A673 (cell line): Measurements from ENCODE around the gene DMD. TPM values are rescaled to one million over a fixed set of nuclear protein-coding genes. Genes with fewer than 3 reads are reported as not detected.

ENCODE experiments used
- BruUV-seq: library from RNA; stranded (reverse); fragments of 400-500 nt; replicated peaks from 2 replicates; lab custom pipeline; 2021; lab: Mats Ljungman, UMichigan
- CTCF ChIA-PET: fragments of 300-600 bp; sonication (Branson Sonifier 250); formaldehyde crosslinking; loops from one replicate; lab custom pipeline; 2022; ENCODE audit warnings: antibody characterized with exemption; lab: Charles Lee
- POLR2A ChIA-PET: fragments of 300-600 bp; sonication (Branson Sonifier 250); formaldehyde crosslinking; loops from one replicate; lab custom pipeline; 2022; ENCODE audit warnings: antibody characterized with exemption; ENCODE audit not compliant: low non-redundant PET; lab: Charles Lee
- DNase-seq: peaks from one replicate; pipeline ENCODE4 v3.0.0-alpha.2; 2015; ENCODE audit warnings: low spot score
- H3K27ac ChIP-seq: fragments of 200-600 bp; sonication (generic); 2 replicates; pipeline ENCODE4 v1.5.1; 2016; ENCODE audit warnings: mixed run types, low read depth, mild to moderate bottlenecking, mixed read lengths, antibody characterized with exemption, low read length; ENCODE audit not compliant: poor library complexity, severe bottlenecking
- H3K27me3 ChIP-seq: fragments of 200-600 bp; sonication (generic); replicated peaks from 2 replicates; pipeline ENCODE4 v1.6.1; 2017; ENCODE audit warnings: mixed run types, low read depth, mild to moderate bottlenecking, mixed read lengths, antibody characterized with exemption, low read length; ENCODE audit not compliant: insufficient read depth, poor library complexity
- H3K36me3 ChIP-seq: fragments of 200-600 bp; sonication (generic); 2 replicates; pipeline ENCODE4 v1.6.1; 2016; ENCODE audit warnings: mixed run types, mild to moderate bottlenecking, mixed read lengths, antibody characterized with exemption, low read length; ENCODE audit not compliant: insufficient read depth, poor library complexity, severe bottlenecking
- H3K4me1 ChIP-seq: fragments of 200-600 bp; sonication (generic); 2 replicates; pipeline ENCODE4 v1.6.1; 2017; ENCODE audit warnings: mixed run types, mild to moderate bottlenecking, mixed read lengths, antibody characterized with exemption, low read length; ENCODE audit not compliant: insufficient read depth, poor library complexity, severe bottlenecking
- H3K4me3 ChIP-seq: fragments of 200-600 bp; sonication (generic); 2 replicates; pipeline ENCODE4 v1.5.1; 2016; ENCODE audit warnings: low read depth, mixed run types, mild to moderate bottlenecking, mixed read lengths, low read length; ENCODE audit not compliant: poor library complexity, severe bottlenecking
- H3K9me3 ChIP-seq: fragments of 200-600 bp; sonication (generic); 2 replicates; pipeline ENCODE4 v1.6.1; 2016; ENCODE audit warnings: mixed run types, low read depth, mild to moderate bottlenecking, mixed read lengths, antibody characterized with exemption, low read length; ENCODE audit not compliant: poor library complexity, severe bottlenecking
- EZH2 ChIP-seq: fragments of 200-600 bp; sonication (generic); IDR thresholded peaks from 2 replicates; pipeline ENCODE4 v1.6.1; 2017; ENCODE audit warnings: borderline replicate concordance, low read depth, mild to moderate bottlenecking, mixed read lengths, antibody characterized with exemption, low read length; ENCODE audit not compliant: poor library complexity, severe bottlenecking
- intact Hi-C: fragments of 100-400 bp; cut with micrococcal nuclease; formaldehyde crosslinking; loops from one replicate; pipeline ENCODE4 v1.10.0; 2022; ENCODE audit not compliant: unreplicated experiment
- total RNA-seq: library from RNA; stranded (reverse); gene quantifications from 2 replicates; pipeline ENCODE4 v1.2.3, GENCODE V29; 2021
- TF ChIP-seq, protein P1 (sequence below): fragments of 300-800, 200-600 bp; sonication (generic); conservative IDR thresholded peaks from 2 replicates; pipeline ENCODE4 v1.5.1; 2017; ENCODE audit warnings: low read depth, mild to moderate bottlenecking, antibody characterized with exemption, low read length, moderate library complexity, mixed read lengths

The DMD gene
- total RNA-seq, 1 experiment from 2014 or later, result 5.4 TPM

DNA sequence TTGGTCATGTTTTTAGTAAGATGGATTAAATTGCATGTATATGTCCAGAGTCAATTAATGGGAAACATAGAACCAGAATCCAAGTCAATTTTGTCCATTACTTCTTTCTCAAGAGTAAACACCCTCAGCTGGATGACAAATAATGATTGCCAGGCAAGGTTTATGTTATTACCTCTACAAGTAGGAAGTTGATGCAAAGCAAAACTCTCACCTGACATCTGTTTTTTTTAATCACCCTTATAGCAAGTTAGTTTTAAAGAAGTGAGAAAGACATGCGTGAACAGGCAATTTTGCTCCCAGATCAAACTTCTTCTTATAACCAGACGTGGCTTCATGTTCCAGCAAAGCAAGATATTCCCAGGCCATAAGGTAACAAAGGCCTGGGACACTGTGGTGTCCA is 1791.0 kb downstream of the DMD start:
- no peak overlapping the region for H3K4me3 ChIP-seq
- CTCF ChIA-PET, result no interaction called here
- no peaks in the 10 kb centered on the region for H3K9me3 ChIP-seq
- BruUV-seq, result no TSS peak
- H3K27ac ChIP-seq, result no peak overlapping the region
- TF ChIP-seq EZH2, result no peak
- TF ChIP-seq, protein P1, sequence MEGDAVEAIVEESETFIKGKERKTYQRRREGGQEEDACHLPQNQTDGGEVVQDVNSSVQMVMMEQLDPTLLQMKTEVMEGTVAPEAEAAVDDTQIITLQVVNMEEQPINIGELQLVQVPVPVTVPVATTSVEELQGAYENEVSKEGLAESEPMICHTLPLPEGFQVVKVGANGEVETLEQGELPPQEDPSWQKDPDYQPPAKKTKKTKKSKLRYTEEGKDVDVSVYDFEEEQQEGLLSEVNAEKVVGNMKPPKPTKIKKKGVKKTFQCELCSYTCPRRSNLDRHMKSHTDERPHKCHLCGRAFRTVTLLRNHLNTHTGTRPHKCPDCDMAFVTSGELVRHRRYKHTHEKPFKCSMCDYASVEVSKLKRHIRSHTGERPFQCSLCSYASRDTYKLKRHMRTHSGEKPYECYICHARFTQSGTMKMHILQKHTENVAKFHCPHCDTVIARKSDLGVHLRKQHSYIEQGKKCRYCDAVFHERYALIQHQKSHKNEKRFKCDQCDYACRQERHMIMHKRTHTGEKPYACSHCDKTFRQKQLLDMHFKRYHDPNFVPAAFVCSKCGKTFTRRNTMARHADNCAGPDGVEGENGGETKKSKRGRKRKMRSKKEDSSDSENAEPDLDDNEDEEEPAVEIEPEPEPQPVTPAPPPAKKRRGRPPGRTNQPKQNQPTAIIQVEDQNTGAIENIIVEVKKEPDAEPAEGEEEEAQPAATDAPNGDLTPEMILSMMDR, result no peak
- no peaks in the 10 kb centered on the region for H3K4me1 ChIP-seq
- POLR2A ChIA-PET, result no interaction called here
- intact Hi-C loops, result loop anchor here (5.0 kb wide), 1 partner anchor 237 kb away; no protein-coding TSS in a partner anchor
- no peaks in the 10 kb centered on the region for H3K36me3 ChIP-seq
- no peak for DNase-seq
- no peaks in the 10 kb centered on the region for H3K27me3 ChIP-seq

DNA sequence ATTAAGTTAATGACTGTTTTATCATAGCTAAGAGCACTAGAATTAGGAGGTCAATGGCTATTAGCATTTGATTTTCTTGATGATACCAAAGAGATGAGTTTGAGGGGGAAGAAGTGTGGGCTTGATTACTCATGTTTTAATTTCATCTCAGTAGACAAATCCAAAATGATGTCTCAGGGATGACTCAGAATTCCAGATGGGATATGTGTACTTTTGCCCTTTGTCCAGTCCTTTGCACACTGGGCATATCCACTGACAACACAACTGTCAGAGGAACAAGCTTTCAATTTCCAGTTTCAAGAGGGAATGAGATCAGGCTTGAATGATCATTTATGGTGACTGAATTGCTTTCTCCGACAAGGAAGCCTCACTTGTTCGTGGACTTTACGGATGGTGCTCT is 1814.2 kb downstream of the DMD start:
- CTCF ChIA-PET, result interaction anchor here (0.6 kb wide), 1 partner anchor 239 kb away, joined by 9 read pairs; no protein-coding TSS in a partner anchor
- BruUV-seq, result no TSS peak
- Histone ChIP-seq H3K9me3 (no peaks in the 10 kb centered on the region), H3K36me3 (no peaks in the 10 kb centered on the region), H3K27ac (no peak overlapping the region), H3K4me1 (no peaks in the 10 kb centered on the region), H3K4me3 (no peak overlapping the region), H3K27me3 (peaks cover 10% of the 10 kb centered on the region)
- no peak for DNase-seq
- TF ChIP-seq EZH2, result no peak
- TF ChIP-seq, protein P1, result no peak
- intact Hi-C loops, result no loop called here
- POLR2A ChIA-PET, result no interaction called here

DNA sequence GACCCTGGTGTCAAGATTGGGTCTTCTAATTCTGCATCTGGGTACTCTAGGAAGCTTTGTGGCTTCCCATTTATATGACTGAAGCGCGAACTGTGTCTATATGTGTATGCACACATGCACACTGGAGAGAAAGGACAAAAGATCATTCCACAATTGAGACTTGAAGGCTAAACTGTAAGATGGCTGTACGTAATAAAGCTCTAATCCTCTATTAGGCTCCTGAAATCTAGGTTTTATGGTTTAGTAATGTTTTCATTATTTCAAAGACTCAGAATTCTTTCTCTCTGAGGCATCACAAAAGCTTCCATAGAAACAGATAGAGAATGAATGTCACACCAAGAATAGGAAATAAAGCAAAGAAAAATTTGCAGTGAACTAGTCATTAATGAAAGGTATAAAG is 1818.8 kb downstream of the DMD start:
- intact Hi-C loops, result no loop called here
- ChIA-PET POLR2A (no interaction called here), CTCF (no interaction called here)

More for the DNA sequence above, 1818.8 kb downstream of the DMD start:
- no peak for DNase-seq
- no peak overlapping the region for H3K4me3 ChIP-seq
- no peaks in the 10 kb centered on the region for H3K9me3 ChIP-seq
- no peak overlapping the region for H3K27ac ChIP-seq
- TF ChIP-seq, protein P1, result no peak
- TF ChIP-seq EZH2, result no peak
- no peaks in the 10 kb centered on the region for H3K4me1 ChIP-seq
- BruUV-seq, result no TSS peak
- H3K36me3 ChIP-seq, result no peaks in the 10 kb centered on the region
- H3K27me3 ChIP-seq, result no peaks in the 10 kb centered on the region
